OCI-LY1 (cell line): ENCODE measurements around the gene FATE1.
"Not testable (repeated sequence)": the region's sequence is repeated elsewhere in the genome, so short reads cannot be mapped to it uniquely, and the experiment has no call there.

Source experiments
- H2AFZ ChIP-seq: fragments of 200-600 bp; sonication (generic), shearing (Covaris generic); 2 replicates; pipeline ENCODE4 v1.6.0; 2014; ENCODE audit warnings: antibody characterized with exemption, mild to moderate bottlenecking, low read length
- H3F3A ChIP-seq: fragments of 200-600 bp; sonication (generic), shearing (Covaris generic); 2 replicates; pipeline ENCODE4 v1.6.0; 2014; ENCODE audit warnings: mild to moderate bottlenecking, antibody characterized with exemption, low read length, moderate library complexity; ENCODE audit not compliant: insufficient read depth
- H3K27ac ChIP-seq: fragments of 200-600 bp; sonication (generic); 2 replicates; pipeline ENCODE4 v1.5.1; 2014; ENCODE audit warnings: low read length, mixed run types, mild to moderate bottlenecking, low read depth; ENCODE audit not compliant: poor library complexity, severe bottlenecking
- H3K27me3 ChIP-seq: fragments of 200-600 bp; sonication (generic); 2 replicates; pipeline ENCODE4 v1.6.0; 2014; ENCODE audit warnings: antibody characterized with exemption, mild to moderate bottlenecking, low read length, moderate library complexity; ENCODE audit not compliant: insufficient read depth
- H3K36me3 ChIP-seq: fragments of 200-600 bp; sonication (generic); 2 replicates; pipeline ENCODE4 v1.6.1; 2014; ENCODE audit warnings: mild to moderate bottlenecking, antibody characterized with exemption, low read length, moderate library complexity, mixed read lengths; ENCODE audit not compliant: insufficient read depth
- H3K4me1 ChIP-seq: fragments of 200-600 bp; sonication (generic); 2 replicates; pipeline ENCODE4 v1.5.1; 2014; ENCODE audit warnings: mild to moderate bottlenecking, low read length, moderate library complexity; ENCODE audit not compliant: insufficient read depth, severe bottlenecking
- H3K4me2 ChIP-seq: fragments of 200-600 bp; sonication (generic), shearing (Covaris generic); 2 replicates; pipeline ENCODE4 v1.6.1; 2014; ENCODE audit warnings: low read length
- H3K4me3 ChIP-seq: fragments of 200-600 bp; sonication (generic); 2 replicates; pipeline ENCODE4 v1.5.1; 2014; ENCODE audit warnings: low read length, low read depth, mild to moderate bottlenecking, mixed read lengths; ENCODE audit not compliant: poor library complexity, severe bottlenecking
- H3K79me2 ChIP-seq: fragments of 200-600 bp; shearing (Covaris generic); 2 replicates; pipeline ENCODE4 v1.6.1; 2016; ENCODE audit warnings: mixed run types, low read length, mixed read lengths; ENCODE audit not compliant: insufficient read depth
- H3K9ac ChIP-seq: fragments of 200-600 bp; sonication (generic), shearing (Covaris generic); 2 replicates; pipeline ENCODE4 v1.6.1; 2014; ENCODE audit warnings: mild to moderate bottlenecking, low read length, mixed read lengths
- H3K9me2 ChIP-seq: fragments of 200-600 bp; sonication (generic), shearing (Covaris generic); 2 replicates; pipeline ENCODE4 v1.6.1; 2014; ENCODE audit warnings: low read depth, mild to moderate bottlenecking, low read length, mixed read lengths
- H3K9me3 ChIP-seq: fragments of 200-600 bp; shearing (Covaris generic); 2 replicates; pipeline ENCODE4 v1.6.1; 2014; ENCODE audit warnings: low read length, mixed read lengths
- H4K20me1 ChIP-seq: fragments of 200-600 bp; sonication (generic), shearing (Covaris generic); 2 replicates; pipeline ENCODE4 v1.6.0; 2016; ENCODE audit warnings: mild to moderate bottlenecking, low read length; ENCODE audit not compliant: insufficient read depth
- EZH2 ChIP-seq: fragments of 200-600 bp; sonication (generic), shearing (Covaris generic); IDR thresholded peaks from 2 replicates; pipeline ENCODE4 v1.8.0; 2017; ENCODE audit warnings: borderline replicate concordance, mixed run types, mild to moderate bottlenecking, antibody characterized with exemption, low read length, moderate library complexity, mixed read lengths
- TF ChIP-seq, protein P1 (sequence below): fragments of 200-600 bp; sonication (generic), shearing (Covaris generic); IDR thresholded peaks from 2 replicates; pipeline ENCODE4 v1.5.1; 2017; ENCODE audit warnings: mild to moderate bottlenecking, antibody characterized with exemption, low read length, moderate library complexity, mixed read lengths

FATE1 gene

GRCh38 chrX:151694661-151695582 is 20.9 kb upstream of the FATE1 start, which contains the start of gene PRRG3:
TSS of gene PRRG3 (plus strand) at chrX:151695458. CDS start at chrX:151698815, 3,357 bp downstream.
- no peaks in the 10 kb centered on the region for H4K20me1 ChIP-seq
- H3K4me3 ChIP-seq: no peak within 1 kb of the TSS
- TF ChIP-seq, protein P1, sequence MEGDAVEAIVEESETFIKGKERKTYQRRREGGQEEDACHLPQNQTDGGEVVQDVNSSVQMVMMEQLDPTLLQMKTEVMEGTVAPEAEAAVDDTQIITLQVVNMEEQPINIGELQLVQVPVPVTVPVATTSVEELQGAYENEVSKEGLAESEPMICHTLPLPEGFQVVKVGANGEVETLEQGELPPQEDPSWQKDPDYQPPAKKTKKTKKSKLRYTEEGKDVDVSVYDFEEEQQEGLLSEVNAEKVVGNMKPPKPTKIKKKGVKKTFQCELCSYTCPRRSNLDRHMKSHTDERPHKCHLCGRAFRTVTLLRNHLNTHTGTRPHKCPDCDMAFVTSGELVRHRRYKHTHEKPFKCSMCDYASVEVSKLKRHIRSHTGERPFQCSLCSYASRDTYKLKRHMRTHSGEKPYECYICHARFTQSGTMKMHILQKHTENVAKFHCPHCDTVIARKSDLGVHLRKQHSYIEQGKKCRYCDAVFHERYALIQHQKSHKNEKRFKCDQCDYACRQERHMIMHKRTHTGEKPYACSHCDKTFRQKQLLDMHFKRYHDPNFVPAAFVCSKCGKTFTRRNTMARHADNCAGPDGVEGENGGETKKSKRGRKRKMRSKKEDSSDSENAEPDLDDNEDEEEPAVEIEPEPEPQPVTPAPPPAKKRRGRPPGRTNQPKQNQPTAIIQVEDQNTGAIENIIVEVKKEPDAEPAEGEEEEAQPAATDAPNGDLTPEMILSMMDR: no peak
- no peak for TF ChIP-seq EZH2
- H3K79me2 ChIP-seq: no peaks in the 10 kb centered on the region
- no peak within 1 kb of the TSS for H3K27ac ChIP-seq
- H3K27me3 ChIP-seq: no peaks in the 10 kb centered on the region
- H3K36me3 ChIP-seq: no peaks in the 10 kb centered on the region
- H3K9me2 ChIP-seq: no peaks in the 10 kb centered on the region
- H3K4me1 ChIP-seq: no peaks in the 10 kb centered on the region
- no peak within 1 kb of the TSS for H3K4me2 ChIP-seq
- H3K9me3 ChIP-seq: no peaks in the 10 kb centered on the region
- no peaks in the 10 kb centered on the region for H3F3A ChIP-seq
- no peak within 1 kb of the TSS for H3K9ac ChIP-seq
- H2AFZ ChIP-seq: no peak within 1 kb of the TSS

- Histone ChIP-seq H2AFZ (no peak overlapping the region), H3F3A (no peaks in the 10 kb centered on the region), H3K27ac (no peak overlapping the region), H3K4me1 (no peaks in the 10 kb centered on the region), H3K4me3 (no peak overlapping the region), H3K4me2 (no peak overlapping the region), H3K9me2 (no peaks in the 10 kb centered on the region), H3K9me3 (no peaks in the 10 kb centered on the region), H3K36me3 (no peaks in the 10 kb centered on the region), H3K27me3 (no peaks in the 10 kb centered on the region), H4K20me1 (no peaks in the 10 kb centered on the region), H3K79me2 (no peaks in the 10 kb centered on the region), H3K9ac (no peak overlapping the region)
- TF ChIP-seq, protein P1: no peak
- no peak for TF ChIP-seq EZH2
Measured at GRCh38 chrX:151695583-151696340, 20.1 kb upstream of the FATE1 start.

DNA sequence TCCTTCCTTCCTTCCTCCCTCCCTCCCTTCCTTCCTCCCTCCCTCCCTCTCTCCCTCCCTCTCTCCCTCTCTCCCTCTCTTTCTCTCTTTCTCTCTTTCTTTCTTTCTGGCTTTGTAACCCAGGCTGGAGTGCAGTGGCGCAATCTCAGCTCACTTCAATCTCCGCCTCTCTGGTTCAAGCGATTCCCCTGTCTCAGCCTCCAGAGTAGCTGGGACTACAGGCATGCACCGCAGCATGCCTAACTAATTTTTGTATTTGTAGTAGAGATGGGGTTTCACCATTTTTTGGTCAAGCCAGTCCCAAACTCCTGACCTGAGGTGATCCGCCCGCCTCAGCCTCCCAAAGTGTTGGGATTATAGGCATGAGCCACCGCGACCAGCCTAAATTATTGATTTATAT is 18.8 kb upstream of the FATE1 start:
- not testable (repeated sequence) for H3K27ac ChIP-seq, H2AFZ ChIP-seq, H3K9me3 ChIP-seq, H3K9ac ChIP-seq, H3K4me2 ChIP-seq, H3K27me3 ChIP-seq, H3K9me2 ChIP-seq, H3K36me3 ChIP-seq, H3F3A ChIP-seq, H4K20me1 ChIP-seq, H3K4me3 ChIP-seq, H3K79me2 ChIP-seq, H3K4me1 ChIP-seq
